Kidney epithelial cell (primary cell): ENCODE results near the gene ACOT9. TPM values are rescaled to one million over a fixed set of nuclear protein-coding genes. Genes with fewer than 3 reads are reported as not detected.
"Not testable (repeated sequence)": the region's sequence is repeated elsewhere in the genome, so short reads cannot be mapped to it uniquely, and the experiment has no call there.

ENCODE experiments used
- DNase-seq: peaks from one replicate; pipeline ENCODE4 v3.0.0-alpha.2; 2010; ENCODE audit warnings: low read depth
- H3K27me3 ChIP-seq: 2 replicates; pipeline ENCODE4 v1.6.0; 2011; ENCODE audit warnings: low read length; ENCODE audit not compliant: control insufficient read depth, insufficient read depth
- H3K36me3 ChIP-seq: 2 replicates; pipeline ENCODE4 v1.5.1; 2011; ENCODE audit warnings: low read length; ENCODE audit not compliant: control insufficient read depth, insufficient read depth
- H3K4me3 ChIP-seq: 2 replicates; pipeline ENCODE4 v1.5.1; 2011; ENCODE audit warnings: low read depth, mild to moderate bottlenecking, control low read depth, low read length
- CTCF ChIP-seq: IDR thresholded peaks from 2 replicates; pipeline ENCODE4 v1.5.1; 2011; ENCODE audit warnings: mild to moderate bottlenecking, moderate library complexity, low read length, control low read depth, inconsistent platforms; ENCODE audit not compliant: insufficient read depth, poor library complexity, severe bottlenecking
- total RNA-seq: library from RNA; depleted of rRNA; stranded (reverse); fragments of >200 nt; gene quantifications from 2 replicates; pipeline ENCODE4 v1.2.3, GENCODE V29; 2015

The ACOT9 gene
- total RNA-seq, 1 donor from 2014 or later: 55.5 TPM

DNA sequence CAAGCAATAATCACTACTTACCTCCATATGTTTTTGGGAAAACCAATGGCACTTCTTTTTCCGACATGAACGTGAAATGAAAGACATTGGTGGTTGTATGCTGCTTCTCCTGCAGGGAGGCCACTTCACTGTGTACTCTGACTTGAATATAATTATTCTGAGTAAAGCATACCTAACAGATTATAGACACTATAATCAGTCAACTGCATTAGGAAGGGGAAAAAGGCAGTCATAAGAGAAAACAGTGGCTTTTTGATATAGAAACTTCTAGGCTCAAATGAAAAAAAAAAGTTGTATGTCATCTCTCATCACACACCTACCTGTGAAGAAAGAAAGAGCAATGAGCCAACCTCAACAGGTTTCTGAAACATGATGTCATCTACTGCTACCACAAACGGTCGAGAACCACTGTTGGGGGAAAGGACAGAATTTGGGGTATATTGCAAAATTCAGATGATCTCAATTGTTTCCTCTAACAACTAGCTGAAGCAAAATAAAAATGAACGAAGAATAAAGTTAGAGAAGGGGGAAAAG, 38.3 kb downstream of the ACOT9 start:
- H3K36me3 ChIP-seq: no peaks in the 10 kb centered on the region
- DNase-seq: no peak
- H3K27me3 ChIP-seq: no peaks in the 10 kb centered on the region
- H3K4me3 ChIP-seq: no peak overlapping the region
- no peak for TF ChIP-seq CTCF

DNA sequence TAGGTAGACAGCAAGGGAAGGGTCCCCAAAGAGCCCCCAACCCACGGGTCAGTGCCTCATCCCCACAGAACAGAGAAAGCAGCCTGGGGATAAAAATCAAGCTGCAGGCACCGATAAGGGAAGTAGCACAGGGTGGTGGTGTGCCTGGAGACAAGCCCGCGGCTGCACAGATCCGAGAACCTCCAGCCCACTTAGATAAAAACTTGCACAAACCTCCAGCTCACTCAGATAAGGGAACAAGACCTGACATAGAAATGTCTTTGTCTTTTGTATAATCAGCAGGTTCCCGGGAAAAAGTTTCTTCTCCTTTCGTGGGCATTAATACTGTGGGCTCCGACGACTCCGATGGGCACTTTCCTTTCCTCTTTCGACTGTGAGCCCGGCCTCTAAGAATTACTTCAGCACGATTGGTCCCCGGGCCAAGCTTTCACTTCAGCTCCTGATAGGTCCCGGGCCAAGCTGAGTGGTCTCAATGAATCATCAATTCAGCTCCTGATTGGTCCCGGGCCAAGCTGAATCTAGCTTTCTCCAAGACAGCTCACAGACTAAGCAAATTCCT, 43.4 kb downstream of the ACOT9 start:
- Histone ChIP-seq H3K27me3 (no peaks in the 10 kb centered on the region), H3K36me3 (no peaks in the 10 kb centered on the region), H3K4me3 (no peak overlapping the region)
- no peak for TF ChIP-seq CTCF
- no peak for DNase-seq

GRCh38 chrX:23694606-23695005, 48.5 kb downstream of the ACOT9 start:
- Histone ChIP-seq H3K36me3 (no peaks in the 10 kb centered on the region), H3K4me3 (no peak overlapping the region), H3K27me3 (no peaks in the 10 kb centered on the region)
- peak; percentile 44 for TF ChIP-seq CTCF
- DNase-seq: peak; percentile 2

- no peak overlapping the region for H3K4me3 ChIP-seq
- H3K27me3 ChIP-seq: no peaks in the 10 kb centered on the region
- TF ChIP-seq CTCF: no peak
- no peaks in the 10 kb centered on the region for H3K36me3 ChIP-seq
- DNase-seq: no peak
These were observed 50.9 kb downstream of the ACOT9 start for GRCh38 chrX:23692166-23692565.

GRCh38 chrX:23676486-23676885, 66.6 kb downstream of the ACOT9 start:
- not testable (repeated sequence) for H3K4me3 ChIP-seq, DNase-seq, H3K27me3 ChIP-seq, H3K36me3 ChIP-seq

DNA sequence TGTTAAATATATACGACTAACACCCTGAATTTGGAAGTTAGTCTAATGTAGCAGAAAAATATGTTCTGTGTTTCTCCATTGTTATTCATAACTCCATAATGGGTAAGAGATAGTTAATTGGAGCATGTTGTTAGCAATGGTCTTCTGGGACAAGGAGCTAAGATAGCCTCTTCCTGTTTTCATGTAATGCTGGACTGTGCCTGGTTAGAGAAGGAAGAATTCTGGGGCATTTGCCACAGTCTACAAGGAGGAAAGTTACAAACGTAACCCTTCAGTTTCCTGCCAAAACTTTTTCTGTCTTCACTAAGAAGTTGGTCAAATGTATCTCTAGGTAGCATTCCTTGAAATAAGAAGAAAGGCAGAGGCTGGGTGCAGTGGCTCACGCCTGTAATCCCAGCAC, 70.0 kb downstream of the ACOT9 start:
- Histone ChIP-seq H3K4me3 (no peak overlapping the region), H3K36me3 (no peaks in the 10 kb centered on the region), H3K27me3 (no peaks in the 10 kb centered on the region)
- no peak for DNase-seq
- TF ChIP-seq CTCF: no peak
